Spleen (tissue), 11 donors: ENCODE measurements around the gene HYAL2. TPM values are rescaled to one million over a fixed set of nuclear protein-coding genes. Genes with fewer than 3 reads are reported as not detected.
"Not testable (repeated sequence)": the region's sequence is repeated elsewhere in the genome, so short reads cannot be mapped to it uniquely, and the experiment has no call there.

ENCODE experiments used
- DNase-seq: peaks from one replicate; pipeline ENCODE4 v3.0.0-alpha.2; 2020
- H3K27ac ChIP-seq, 8 donors: fragments of 200-600 bp; sonication (generic) in 7 of 8; 1 replicate in 4 of 8; 2 replicates in 4 of 8; pipeline versions ENCODE4 v1.5.0 to v1.8.0; 2016 to 2021; ENCODE audit warnings: inconsistent platforms in 4 of 8, mild to moderate bottlenecking in 4 of 8, moderate library complexity in 1 of 8
- H3K27me3 ChIP-seq, 7 donors: fragments of 200-600 bp; sonication (generic) in 6 of 7; replicated peaks in 1 of 7; 1 replicate in 4 of 7; 2 replicates in 3 of 7; pipeline versions ENCODE4 v1.5.0 to v1.8.0; 2016 to 2021; ENCODE audit warnings: inconsistent platforms in 3 of 7, mild to moderate bottlenecking in 1 of 7
- H3K36me3 ChIP-seq, 6 donors: fragments of 200-600 bp; sonication (generic) in 5 of 6; 1 replicate in 4 of 6; 2 replicates in 2 of 6; pipeline versions ENCODE4 v1.5.0 to v1.8.0; 2016 to 2021; ENCODE audit warnings: inconsistent platforms in 2 of 6
- H3K4me1 ChIP-seq, 6 donors: fragments of 200-600 bp; sonication (generic) in 5 of 6; 1 replicate in 3 of 6; 2 replicates in 3 of 6; pipeline versions ENCODE4 v1.5.0 to v1.8.0; 2016 to 2021; ENCODE audit warnings: inconsistent platforms in 3 of 6
- H3K4me3 ChIP-seq, 8 donors: fragments of 200-600 bp; sonication (generic) in 7 of 8; 1 replicate in 4 of 8; 2 replicates in 4 of 8; pipeline versions ENCODE4 v1.5.0 to v1.8.0; 2016 to 2021; ENCODE audit warnings: inconsistent platforms in 4 of 8, mild to moderate bottlenecking in 4 of 8, moderate library complexity in 2 of 8
- H3K9me3 ChIP-seq, 8 donors: fragments of 200-600 bp; sonication (generic) in 7 of 8; 1 replicate in 4 of 8; 2 replicates in 4 of 8; pipeline versions ENCODE4 v1.5.0 to v1.8.0; 2016 to 2021; ENCODE audit warnings: inconsistent platforms in 4 of 8
- CTCF ChIP-seq, 11 experiments: fragments of 200-600 bp in 7 of 11; fragments of 450-650 bp in 4 of 11; sonication (generic) in 4 of 11; IDR thresholded peaks in 8 of 11; conservative IDR thresholded peaks in 3 of 11; 1 replicate in 7 of 11; 2 replicates in 4 of 11; pipeline versions ENCODE4 v1.4.0 to v1.8.0; 2016 to 2021; ENCODE audit warnings: antibody characterized with exemption in 11 of 11, inconsistent platforms in 4 of 11, mild to moderate bottlenecking in 1 of 11
- POLR2A ChIP-seq, 3 donors: fragments of 450-650 bp; IDR thresholded peaks; one replicate each; pipeline ENCODE4 v1.5.1; 2017; ENCODE audit warnings: antibody characterized with exemption in 3 of 3, mild to moderate bottlenecking in 1 of 3
- POLR2AphosphoS5 ChIP-seq, 3 donors: sonication (generic); formaldehyde crosslinking; IDR thresholded peaks; one replicate each; pipeline ENCODE4 v1.5.1; 2017; ENCODE audit warnings: antibody characterized with exemption in 3 of 3
- WGBS, 5 donors: extraction: QIAGEN DNeasy Blood & Tissue Kit in 3 of 5; methylation state at CpG; one replicate each; pipeline versions ENCODE4 v1.1.5 to v1.1.7; 2013 to 2018; 5-methylcytosine and 5-hydroxymethylcytosine counted together
- intact Hi-C: fragments of 100-400 bp; cut with DNase I; formaldehyde crosslinking; loops from one replicate; pipeline ENCODE4 v1.15.0; 2023; ENCODE audit warnings: low total_unique reads
- polyA plus RNA-seq, 3 donors: library from polyadenylated mRNA; stranded (reverse); fragments of 200-250 nt; gene quantifications; one replicate each; pipeline ENCODE4 v1.2.1, GENCODE V29; 2013
- total RNA-seq, 7 donors: library from RNA; depleted of rRNA in 3 of 7; stranded (reverse); fragments of >200 nt in 3 of 7; fragmentation: NEBNext Ultra II Directional in 4 of 7; extraction: Animal tissue kit (Norgen Biotek cat#: 25700) in 4 of 7; gene quantifications; one replicate each; pipeline versions ENCODE4 v1.1.0 to v1.2.1, GENCODE V29; 2016 to 2021
- donor health status: healthy with polysubstance abuse.
- donor health status: DM: no; HTN: no; CAD: no; lungs with moderate emphysema.
- donor health status: DM: no; HTN: no; CAD: no.
- donor health status: Bipolar disorder and iron deficiency.
- donor health status: healthy.
- donor health status: DM: no; HTN: no; CAD: no.
- donor health status: DM: yes; HTN: yes; CAD: no.

HYAL2 gene
- total and polyA plus RNA-seq, 10 donors = 108 to 746 (median 322) TPM

GRCh38 chr3:50272911-50273688 lies 49.4 kb downstream of the HYAL2 start:
- 4 to 9% (median 5%) methylated on average over 37 to 61 of the region's 61 CpGs for WGBS, 5 donors
- peak overlapping the region in 1 of 8 donors; percentile 46 for H3K27ac ChIP-seq
- H3K4me1 ChIP-seq = peaks cover 14 to 78% (median 53%) of the 10 kb centered on the region in 6 donors

DNA sequence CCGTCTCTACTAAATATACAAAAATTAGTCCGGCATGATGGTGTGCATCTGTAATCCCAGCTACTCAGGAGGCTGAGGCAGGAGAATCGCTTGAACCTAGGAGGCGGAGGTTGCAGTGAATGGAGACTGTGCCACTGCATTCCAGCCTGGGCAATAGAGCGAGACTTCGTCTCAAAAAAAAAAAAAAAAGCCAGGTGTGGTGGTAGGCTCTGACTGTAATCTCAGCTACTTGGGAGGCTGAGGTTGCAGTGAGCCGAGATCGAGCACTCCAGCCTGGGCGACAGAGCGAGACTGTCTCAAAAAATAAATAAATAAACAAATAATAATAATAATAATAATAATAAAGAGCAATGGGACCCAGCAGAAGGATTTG lies 50.0 kb downstream of the HYAL2 start:
- intact Hi-C loops = loop anchor here (2.0 to 10.0 kb wide), 3 partner anchors 45 to 148 kb away; partner anchors contain the start of gene GNAT1
- not testable (repeated sequence) for H3K9me3 ChIP-seq, H3K27ac ChIP-seq, DNase-seq, H3K36me3 ChIP-seq, H3K4me3 ChIP-seq
- WGBS, 5 donors = 69 to 79% (median 75%) methylated on average over 10 of the region's 10 CpGs
- peaks cover 5 to 54% (median 41%) of the 10 kb centered on the region in 7 donors for H3K27me3 ChIP-seq
- peaks cover 14 to 83% (median 56%) of the 10 kb centered on the region in 6 donors for H3K4me1 ChIP-seq

More at GRCh38 chr3:50272911-50273688, 49.4 kb downstream of the HYAL2 start:
- Histone ChIP-seq H3K36me3 (no peaks in the 10 kb centered on the region), H3K27me3 (peaks cover 5 to 52% (median 41%) of the 10 kb centered on the region in 7 donors), H3K4me3 (peak overlapping the region in 7 of 8 donors; percentile 10 to 56 (median 16)), H3K9me3 (no peaks in the 10 kb centered on the region)
- peak; percentile 97 for DNase-seq
- intact Hi-C loops = loop anchor here (2.0 to 10.0 kb wide), 3 partner anchors 46 to 148 kb away; partner anchors contain the start of gene GNAT1
- TF ChIP-seq POLR2AphosphoS5 (IDR thresholded peaks at IDR 0.05) (peak; percentile 73 to 85 (median 77)), POLR2A (IDR thresholded peaks at IDR 0.05) (no peak), CTCF (IDR thresholded peaks at IDR 0.05 in 8 of 11, conservative IDR thresholded peaks at IDR 0.05 in 3 of 11) (peak; percentile 99 to 100 (median 99))

GRCh38 chr3:50271314-50271936 lies 51.1 kb downstream of the HYAL2 start:
- Histone ChIP-seq H3K4me3 (no peak overlapping the region), H3K4me1 (peaks cover 14 to 83% (median 59%) of the 10 kb centered on the region in 6 donors), H3K36me3 (no peaks in the 10 kb centered on the region), H3K27me3 (peaks cover 4 to 55% (median 34%) of the 10 kb centered on the region in 7 donors), H3K27ac (no peak overlapping the region), H3K9me3 (no peaks in the 10 kb centered on the region)
- intact Hi-C loops = loop anchor here (5.0 to 10.0 kb wide), 2 partner anchors 44 to 147 kb away; no protein-coding TSS in a partner anchor
- no peak for DNase-seq
- 70 to 80% (median 76%) methylated on average over 5 to 10 of the region's 10 CpGs for WGBS, 5 donors
- TF ChIP-seq POLR2AphosphoS5 (IDR thresholded peaks at IDR 0.05) = no peak
- TF ChIP-seq CTCF (IDR thresholded peaks at IDR 0.05 in 8 of 11, conservative IDR thresholded peaks at IDR 0.05 in 3 of 11) = no peak
- no peak for TF ChIP-seq POLR2A (IDR thresholded peaks at IDR 0.05)

GRCh38 chr3:50270422-50271224 lies 51.9 kb downstream of the HYAL2 start:
- Histone ChIP-seq H3K4me3 (no peak overlapping the region), H3K4me1 (peaks cover 14 to 78% (median 53%) of the 10 kb centered on the region in 6 donors), H3K36me3 (no peaks in the 10 kb centered on the region), H3K27ac (peak overlapping the region in 2 of 8 donors; percentile 20 to 63), H3K27me3 (peaks cover 0 to 51% (median 25%) of the 10 kb centered on the region in 7 donors), H3K9me3 (no peaks in the 10 kb centered on the region)
- TF ChIP-seq POLR2AphosphoS5 (IDR thresholded peaks at IDR 0.05) (no peak), POLR2A (IDR thresholded peaks at IDR 0.05) (no peak), CTCF (IDR thresholded peaks at IDR 0.05 in 8 of 11, conservative IDR thresholded peaks at IDR 0.05 in 3 of 11) (no peak)
- intact Hi-C loops = loop anchor here (5.0 to 10.0 kb wide), 2 partner anchors 43 to 146 kb away; no protein-coding TSS in a partner anchor
- 82 to 87% (median 85%) methylated on average over 18 to 19 of the region's 19 CpGs for WGBS, 5 donors
- DNase-seq = no peak
